Measurements from ENCODE around the gene COA7.

The COA7 gene

DNA sequence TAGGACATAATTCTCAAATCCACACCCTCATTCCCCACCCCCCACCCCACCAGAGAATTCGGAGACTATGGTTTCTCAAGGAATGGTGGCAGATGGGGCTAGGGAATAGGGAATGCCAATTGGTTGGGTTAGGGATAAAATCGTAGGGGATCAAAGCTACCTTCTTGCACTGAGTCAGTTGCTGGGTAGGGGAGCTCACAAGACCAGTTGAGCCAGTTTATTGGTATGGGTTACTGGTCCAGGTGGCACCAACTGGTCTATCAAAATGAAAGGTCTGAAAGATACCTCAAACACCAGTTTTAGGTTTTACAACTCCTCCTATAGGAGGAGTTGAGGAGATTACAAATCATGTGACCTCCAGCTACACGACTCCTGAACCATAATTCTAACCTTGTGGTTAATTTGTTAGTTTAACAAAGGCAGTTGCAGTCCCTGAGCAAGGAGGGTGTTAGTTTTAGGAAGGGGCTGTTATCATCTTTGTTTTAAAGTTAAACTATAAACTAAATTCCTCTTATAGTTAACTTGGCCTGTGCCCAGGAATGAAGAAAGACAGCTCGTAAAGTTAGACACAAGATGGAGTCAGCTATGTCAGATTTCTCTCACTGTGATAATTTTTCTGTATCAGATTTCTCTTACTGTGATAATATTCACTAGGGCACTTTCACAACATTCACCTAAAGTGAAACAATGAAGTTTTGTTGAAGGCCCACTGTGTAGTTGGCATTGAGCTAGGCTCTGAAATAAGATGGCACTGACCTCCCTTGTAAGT lies 62.6 kb downstream of the COA7 start:
- DNase-seq (ENCODE audit: low spot score): no peak

Measured in D341Med (cell line).